Peyer's patch (tissue), 4 donors: ENCODE data around the gene UHRF1.

Source experiments
- CTCF ChIP-seq, 6 experiments: fragments of 450-650 bp in 4 of 6; fragments of 200-600 bp in 2 of 6; sonication (generic) in 1 of 6; IDR thresholded peaks; one replicate each; pipeline ENCODE4 v1.5.1; 2017 to 2019; ENCODE audit warnings: antibody characterized with exemption in 6 of 6, mild to moderate bottlenecking in 3 of 6, moderate library complexity in 1 of 6
- POLR2A ChIP-seq, 2 donors: fragments of 450-650 bp; IDR thresholded peaks; one replicate each; pipeline ENCODE4 v1.5.1; 2017; ENCODE audit warnings: antibody characterized with exemption in 2 of 2, mild to moderate bottlenecking in 2 of 2, moderate library complexity in 2 of 2

GRCh38 chr19:4902796-4903195, 6.5 kb upstream of the UHRF1 start, which contains the start of gene ARRDC5:
- TF ChIP-seq CTCF (IDR thresholded peaks at IDR 0.05) (no peak), POLR2A (IDR thresholded peaks at IDR 0.05) (no peak)
